GM23248 (cell line): ENCODE data around the gene ERVW-1.

Experiments used
- EZH2 ChIP-seq: fragments of 200-600 bp; sonication (generic); IDR thresholded peaks from 2 replicates; pipeline ENCODE4 v1.6.1; 2018; ENCODE audit warnings: antibody characterized with exemption, mild to moderate bottlenecking; ENCODE audit not compliant: insufficient read depth, poor library complexity, severe bottlenecking
- EZH2phosphoT487 ChIP-seq: fragments of 200-600 bp; sonication (generic); IDR thresholded peaks from 2 replicates; pipeline ENCODE4 v1.6.1; 2018; ENCODE audit warnings: antibody characterized with exemption, moderate library complexity, mild to moderate bottlenecking, low read depth; ENCODE audit not compliant: insufficient read depth

DNA sequence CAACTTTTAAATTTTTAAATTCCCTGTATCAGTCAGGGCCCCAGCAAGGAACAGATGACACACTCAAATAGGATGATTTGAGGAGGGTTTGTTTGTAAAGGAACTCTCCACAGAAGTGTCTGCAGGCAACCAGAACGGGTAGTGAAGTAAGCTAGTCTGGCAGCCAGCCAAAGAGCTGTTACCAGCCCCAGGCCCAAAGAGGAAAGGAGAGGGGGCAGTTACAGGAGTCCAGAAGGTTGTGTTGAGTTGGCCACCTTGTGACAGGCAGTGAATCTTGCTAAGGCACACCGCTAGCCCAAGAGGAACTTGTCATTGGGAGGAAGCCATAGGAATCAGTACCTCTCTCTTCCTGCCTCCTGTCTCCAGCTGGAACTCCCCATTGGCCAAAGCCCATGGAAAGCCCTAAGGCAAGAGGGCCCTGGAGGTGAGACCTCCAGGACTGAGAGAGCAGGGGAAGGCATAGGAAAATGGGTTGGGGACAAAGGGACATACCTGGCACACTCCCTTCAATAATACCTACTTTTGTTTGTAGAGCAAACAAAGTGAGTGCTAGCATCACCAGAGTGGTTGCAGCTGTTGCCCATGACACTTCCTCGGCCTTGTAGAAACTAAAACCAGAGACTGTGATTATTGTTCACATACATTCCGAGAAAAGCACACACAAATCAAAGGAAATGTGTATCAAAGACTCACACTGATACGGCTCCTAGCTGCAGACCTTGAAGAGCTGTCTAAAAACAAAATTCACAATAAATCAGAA is 55.9 kb downstream of the ERVW-1 start:
- no peak for TF ChIP-seq EZH2
- TF ChIP-seq EZH2phosphoT487: no peak
